Endodermal cell (in vitro differentiated cells): Measurements from ENCODE around the gene R3HDM1. TPM values are rescaled to one million over a fixed set of nuclear protein-coding genes. Genes with fewer than 3 reads are reported as not detected.

Experiments
- DNase-seq: peaks from one replicate; pipeline ENCODE4 v3.0.0-alpha.2; 2017
- H3K27ac ChIP-seq: 2 replicates; pipeline ENCODE4 v1.5.1; 2013; ENCODE audit warnings: mild to moderate bottlenecking, low read depth, low read length, moderate library complexity
- H3K27me3 ChIP-seq: 2 replicates; pipeline ENCODE4 v1.6.1; 2013; ENCODE audit warnings: mild to moderate bottlenecking, low read length, moderate library complexity; ENCODE audit not compliant: insufficient read depth, control insufficient read depth, poor library complexity, severe bottlenecking
- H3K36me3 ChIP-seq: 2 replicates; pipeline ENCODE4 v1.7.0; 2013; ENCODE audit warnings: mild to moderate bottlenecking, low read length, moderate library complexity; ENCODE audit not compliant: control insufficient read depth, insufficient read depth
- H3K4me1 ChIP-seq: one replicate; pipeline ENCODE4 v1.7.0; 2013; ENCODE audit warnings: low read length; ENCODE audit not compliant: control insufficient read depth, insufficient read depth
- H3K4me3 ChIP-seq: 2 replicates; pipeline ENCODE4 v1.5.1; 2013; ENCODE audit warnings: mild to moderate bottlenecking, low read length, moderate library complexity
- H3K9ac ChIP-seq: 2 replicates; pipeline ENCODE4 v1.6.1; 2013; ENCODE audit warnings: mild to moderate bottlenecking, low read length, moderate library complexity; ENCODE audit not compliant: poor library complexity, severe bottlenecking; ENCODE audit errors: extremely low read depth
- H3K9me3 ChIP-seq: 2 replicates; pipeline ENCODE4 v1.6.1; 2013; ENCODE audit warnings: mild to moderate bottlenecking, low read length, moderate library complexity; ENCODE audit not compliant: control insufficient read depth
- H3K27ac Mint-ChIP-seq: 2 replicates; pipeline ENCODE4 v1.8.0; 2020; ENCODE audit warnings: mixed read lengths
- H3K27me3 Mint-ChIP-seq: 2 replicates; pipeline ENCODE4 v1.8.0; 2021; ENCODE audit warnings: mild to moderate bottlenecking, mixed read lengths; ENCODE audit not compliant: insufficient read depth
- H3K36me3 Mint-ChIP-seq: 2 replicates; pipeline ENCODE4 v1.8.0; 2020; ENCODE audit warnings: low read depth, mixed read lengths
- H3K4me1 Mint-ChIP-seq: 2 replicates; pipeline ENCODE4 v1.8.0; 2020; ENCODE audit warnings: mixed read lengths
- H3K4me3 Mint-ChIP-seq: 2 replicates; pipeline ENCODE4 v1.8.0; 2020; ENCODE audit warnings: mild to moderate bottlenecking, moderate library complexity, mixed read lengths
- H3K9me3 Mint-ChIP-seq: 2 replicates; pipeline ENCODE4 v1.8.0; 2020; ENCODE audit warnings: mild to moderate bottlenecking, mixed read lengths
- WGBS, 2 experiments: methylation state at CpG; one replicate each; pipeline versions ENCODE4 v1.1.5 to v1.1.7; 2013; ENCODE audit warnings: missing lambda C conversion rate in 2 of 2, mixed read lengths in 1 of 2; ENCODE audit not compliant: insufficient coverage in 1 of 2, insufficient read length in 1 of 2; 5-methylcytosine and 5-hydroxymethylcytosine counted together
- total RNA-seq, 2 donors: library from RNA; stranded (reverse); fragmentation: NEBNext Ultra II Directional in 1 of 2; extraction: Animal tissue kit (Norgen Biotek cat#: 25700) in 1 of 2; gene quantifications; 2 replicates in 1 of 2; 3 replicates in 1 of 2; pipeline ENCODE4 v1.2.1, GENCODE V29; 2021
- TF ChIP-seq, protein P1 (sequence below): fragments of 200-600 bp; sonication (generic); conservative IDR thresholded peaks from 2 replicates; pipeline ENCODE4 v1.5.0; 2021; ENCODE audit warnings: antibody characterized with exemption, mild to moderate bottlenecking

R3HDM1 gene
- total RNA-seq, 2 donors from 2014 or later: 52.6 to 67.0 TPM

DNA sequence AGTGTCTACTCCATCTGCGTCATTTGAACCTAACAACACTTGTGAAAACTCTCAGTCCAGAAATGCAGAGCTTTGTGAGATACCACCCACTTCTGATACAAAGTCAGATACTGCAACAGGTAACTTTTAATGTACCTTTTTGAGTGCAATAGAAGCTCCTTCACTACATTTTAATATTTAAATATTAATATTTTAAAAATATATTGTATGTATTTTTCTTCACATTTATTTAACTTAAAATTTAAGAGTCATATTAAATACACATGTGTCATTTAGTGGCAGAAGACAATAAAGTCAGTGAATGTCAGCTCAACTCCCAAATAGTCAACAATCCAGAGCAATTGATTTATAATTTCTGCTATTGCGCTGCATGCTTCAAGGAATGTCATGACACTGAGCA is 224.3 kb downstream of the R3HDM1 start:
- TF ChIP-seq, protein P1, sequence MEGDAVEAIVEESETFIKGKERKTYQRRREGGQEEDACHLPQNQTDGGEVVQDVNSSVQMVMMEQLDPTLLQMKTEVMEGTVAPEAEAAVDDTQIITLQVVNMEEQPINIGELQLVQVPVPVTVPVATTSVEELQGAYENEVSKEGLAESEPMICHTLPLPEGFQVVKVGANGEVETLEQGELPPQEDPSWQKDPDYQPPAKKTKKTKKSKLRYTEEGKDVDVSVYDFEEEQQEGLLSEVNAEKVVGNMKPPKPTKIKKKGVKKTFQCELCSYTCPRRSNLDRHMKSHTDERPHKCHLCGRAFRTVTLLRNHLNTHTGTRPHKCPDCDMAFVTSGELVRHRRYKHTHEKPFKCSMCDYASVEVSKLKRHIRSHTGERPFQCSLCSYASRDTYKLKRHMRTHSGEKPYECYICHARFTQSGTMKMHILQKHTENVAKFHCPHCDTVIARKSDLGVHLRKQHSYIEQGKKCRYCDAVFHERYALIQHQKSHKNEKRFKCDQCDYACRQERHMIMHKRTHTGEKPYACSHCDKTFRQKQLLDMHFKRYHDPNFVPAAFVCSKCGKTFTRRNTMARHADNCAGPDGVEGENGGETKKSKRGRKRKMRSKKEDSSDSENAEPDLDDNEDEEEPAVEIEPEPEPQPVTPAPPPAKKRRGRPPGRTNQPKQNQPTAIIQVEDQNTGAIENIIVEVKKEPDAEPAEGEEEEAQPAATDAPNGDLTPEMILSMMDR: no peak

DNA sequence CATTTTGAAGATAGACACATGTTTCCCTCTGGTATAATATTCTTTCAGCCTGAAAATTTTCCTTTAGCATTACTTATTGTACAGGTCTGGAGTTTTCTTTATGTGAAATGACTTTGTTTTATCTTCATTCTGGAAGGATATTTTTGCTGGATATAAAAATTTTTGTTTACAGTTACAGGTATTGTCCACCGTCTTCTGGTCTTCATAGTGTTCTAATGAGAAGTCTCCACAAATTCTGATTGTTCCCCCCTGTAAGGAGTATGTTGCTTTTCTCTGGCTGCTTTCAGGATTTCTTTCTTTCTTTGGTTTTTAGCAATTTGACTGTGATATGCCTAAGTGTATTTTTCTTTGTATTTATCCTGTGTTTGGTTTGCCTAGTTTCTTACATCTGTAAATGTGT is 225.4 kb downstream of the R3HDM1 start:
- WGBS, 2 experiments: 95 to 100% methylated on average over 1 of the region's 1 CpG
- no peak for DNase-seq
- Histone ChIP-seq H3K4me3 (no peak overlapping the region), H3K9me3 (peaks cover 19% of the 10 kb centered on the region), H3K27me3 (no peaks in the 10 kb centered on the region), H3K27ac (no peak overlapping the region), H3K9ac (no peak overlapping the region), H3K36me3 (peaks cover 83% of the 10 kb centered on the region), H3K4me1 (no peaks in the 10 kb centered on the region)
- Mint-ChIP-seq H3K27me3 (no peaks in the 10 kb centered on the region), H3K36me3 (peaks cover 68% of the 10 kb centered on the region), H3K9me3 (peaks cover 10% of the 10 kb centered on the region), H3K4me3 (no peak overlapping the region), H3K4me1 (no peaks in the 10 kb centered on the region), H3K27ac (no peak overlapping the region)
- TF ChIP-seq, protein P1: no peak

More for the DNA sequence above, 224.3 kb downstream of the R3HDM1 start:
- Histone ChIP-seq H3K4me3 (no peak overlapping the region), H3K4me1 (no peaks in the 10 kb centered on the region), H3K27ac (no peak overlapping the region), H3K9me3 (peaks cover 19% of the 10 kb centered on the region), H3K9ac (no peak overlapping the region), H3K27me3 (no peaks in the 10 kb centered on the region), H3K36me3 (peaks cover 78% of the 10 kb centered on the region)
- Mint-ChIP-seq H3K27me3 (no peaks in the 10 kb centered on the region), H3K36me3 (peaks cover 72% of the 10 kb centered on the region), H3K4me1 (no peaks in the 10 kb centered on the region), H3K4me3 (no peak overlapping the region), H3K9me3 (peaks cover 10% of the 10 kb centered on the region), H3K27ac (no peak overlapping the region)
- WGBS, 2 experiments: 93 to 99% methylated on average over 2 of the region's 2 CpGs
- no peak for DNase-seq

DNA sequence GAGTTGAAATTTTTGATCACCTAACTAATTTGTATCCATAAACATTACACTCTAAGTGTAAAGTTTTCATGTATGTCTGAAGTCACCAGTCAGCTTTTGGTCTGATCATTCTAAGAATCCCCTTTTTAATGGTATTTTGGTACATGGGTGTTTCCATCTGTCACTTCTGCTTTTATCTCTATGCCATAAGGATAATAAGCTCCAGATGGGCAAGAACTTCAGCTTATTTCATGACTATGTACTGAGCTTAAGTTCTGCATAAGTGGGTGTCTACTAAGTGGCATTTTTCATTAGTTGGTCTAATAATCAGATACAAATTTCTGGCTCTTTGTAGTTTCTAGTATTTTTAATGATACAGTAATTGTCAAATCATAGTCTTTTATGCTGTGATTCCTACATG is 230.7 kb downstream of the R3HDM1 start:
- Histone ChIP-seq H3K9me3 (peaks cover 5% of the 10 kb centered on the region), H3K4me3 (no peak overlapping the region), H3K9ac (no peak overlapping the region), H3K36me3 (peaks cover 81% of the 10 kb centered on the region), H3K27me3 (no peaks in the 10 kb centered on the region), H3K27ac (no peak overlapping the region), H3K4me1 (no peaks in the 10 kb centered on the region)
- H3K9me3 Mint-ChIP-seq: no peaks in the 10 kb centered on the region
- H3K36me3 Mint-ChIP-seq: peaks cover 63% of the 10 kb centered on the region
- no peak overlapping the region for H3K27ac Mint-ChIP-seq
- no peaks in the 10 kb centered on the region for H3K27me3 Mint-ChIP-seq
- H3K4me3 Mint-ChIP-seq: no peak overlapping the region
- H3K4me1 Mint-ChIP-seq: no peaks in the 10 kb centered on the region
- TF ChIP-seq, protein P1: no peak
- no peak for DNase-seq
